ENCODE results near the gene MAPKAPK3. TPM values are rescaled to one million over a fixed set of nuclear protein-coding genes. Genes with fewer than 3 reads are reported as not detected.

MAPKAPK3 gene
- total RNA-seq, 1 donor = 55.2 TPM

- no peak for TF ChIP-seq CTCF (IDR thresholded peaks at IDR 0.05; ENCODE audit: insufficient read depth, low read length)
- no peak overlapping the region for H3K4me3 ChIP-seq (ENCODE audit: low read depth, low read length)
- DNase-seq (ENCODE audit: low read depth) = no peak
These were observed 22.6 kb upstream of the MAPKAPK3 start for GRCh38 chr3:50594253-50594785.

GRCh38 chr3:50599115-50599715 lies 17.7 kb upstream of the MAPKAPK3 start:
- no peak overlapping the region for H3K4me3 ChIP-seq (ENCODE audit: low read depth, low read length)
- no peak for DNase-seq (ENCODE audit: low read depth)
- no peak for TF ChIP-seq CTCF (IDR thresholded peaks at IDR 0.05; ENCODE audit: insufficient read depth, low read length)

GRCh38 chr3:50599716-50600118 lies 17.2 kb upstream of the MAPKAPK3 start:
- no peak for DNase-seq (ENCODE audit: low read depth)
- no peak for TF ChIP-seq CTCF (IDR thresholded peaks at IDR 0.05; ENCODE audit: insufficient read depth, low read length)
- H3K4me3 ChIP-seq (ENCODE audit: low read depth, low read length) = no peak overlapping the region

GRCh38 chr3:50600141-50600753 lies 16.7 kb upstream of the MAPKAPK3 start:
- no peak for TF ChIP-seq CTCF (IDR thresholded peaks at IDR 0.05; ENCODE audit: insufficient read depth, low read length)
- no peak for DNase-seq (ENCODE audit: low read depth)

GRCh38 chr3:50600841-50601591 lies 15.9 kb upstream of the MAPKAPK3 start:
- TF ChIP-seq CTCF (IDR thresholded peaks at IDR 0.05; ENCODE audit: insufficient read depth, low read length) = no peak
- H3K4me3 ChIP-seq (ENCODE audit: low read depth, low read length) = peak overlapping the region; percentile 7
- DNase-seq (ENCODE audit: low read depth) = peak; percentile 97

More at GRCh38 chr3:50600141-50600753, 16.7 kb upstream of the MAPKAPK3 start:
- H3K4me3 ChIP-seq (ENCODE audit: low read depth, low read length) = no peak overlapping the region

GRCh38 chr3:50602595-50603191 lies 14.3 kb upstream of the MAPKAPK3 start:
- no peak for DNase-seq (ENCODE audit: low read depth)
- TF ChIP-seq CTCF (IDR thresholded peaks at IDR 0.05; ENCODE audit: insufficient read depth, low read length) = no peak
- no peak overlapping the region for H3K4me3 ChIP-seq (ENCODE audit: low read depth, low read length)

Data from fibroblast of the aortic adventitia (primary cell).